Stimulated activated CD4-positive, alpha-beta T cell treated with anti-CD3 and anti-CD28 coated beads, Interleukin-2, amount 100 ng/mL, for 24 hours (primary cell): ENCODE measurements around the gene MRPS6.

Experiments used
- DNase-seq, 2 donors: peaks; one replicate each; pipeline ENCODE4 v3.0.0-alpha.2; 2020

The MRPS6 gene

GRCh38 chr21:34073032-34073748, at the start of gene MRPS6, which contains the start of gene SLC5A3:
Gene MRPS6, plus strand, starts transcription at chr21:34073578. Its CDS starts 123 bp downstream, at chr21:34073701.
Gene SLC5A3, plus strand, starts transcription at chr21:34073578. Its CDS starts 21,621 bp downstream, at chr21:34095199.
- peak; percentile 78 to 80 for DNase-seq

- no peak for DNase-seq
Observed at GRCh38 chr21:34023691-34024373, 49.5 kb upstream of the MRPS6 start.

- DNase-seq = no peak
Observed at GRCh38 chr21:34024374-34024693, 49.0 kb upstream of the MRPS6 start.

- no peak for DNase-seq
Observed at GRCh38 chr21:34027721-34028461, 45.5 kb upstream of the MRPS6 start.

GRCh38 chr21:34029743-34030528, 43.4 kb upstream of the MRPS6 start:
- DNase-seq = peak; percentile 38 to 53

GRCh38 chr21:34031835-34032370, 41.5 kb upstream of the MRPS6 start:
- DNase-seq = no peak

- DNase-seq = no peak
Observed at GRCh38 chr21:34034369-34035014, 38.9 kb upstream of the MRPS6 start.

- no peak for DNase-seq
Observed at GRCh38 chr21:34035619-34036354, 37.6 kb upstream of the MRPS6 start.

GRCh38 chr21:34037009-34037795, 36.2 kb upstream of the MRPS6 start:
- DNase-seq = no peak

GRCh38 chr21:34039678-34040382, 33.5 kb upstream of the MRPS6 start:
- no peak for DNase-seq

- no peak for DNase-seq
Observed at GRCh38 chr21:34042735-34043134, 30.6 kb upstream of the MRPS6 start.

GRCh38 chr21:34043333-34043732, 30.0 kb upstream of the MRPS6 start:
- DNase-seq = no peak

- no peak for DNase-seq
Observed at GRCh38 chr21:34046917-34047316, 26.5 kb upstream of the MRPS6 start.

GRCh38 chr21:34047835-34048234, 25.5 kb upstream of the MRPS6 start:
- DNase-seq = no peak

GRCh38 chr21:34052171-34052570, 21.2 kb upstream of the MRPS6 start:
- DNase-seq = no peak

- no peak for DNase-seq
Observed at GRCh38 chr21:34054259-34054658, 19.1 kb upstream of the MRPS6 start.

- DNase-seq = no peak
Observed at GRCh38 chr21:34055615-34056014, 17.8 kb upstream of the MRPS6 start.

GRCh38 chr21:34061983-34062382, 11.4 kb upstream of the MRPS6 start:
- no peak for DNase-seq

- no peak for DNase-seq
Observed at GRCh38 chr21:34065027-34065426, 8.4 kb upstream of the MRPS6 start.

GRCh38 chr21:34071683-34072082, 1.7 kb upstream of the MRPS6 start:
- no peak for DNase-seq
